ENCODE data around the gene ALDH18A1.
"Not testable (repeated sequence)": the region's sequence is repeated elsewhere in the genome, so short reads cannot be mapped to it uniquely, and the experiment has no call there.

The ALDH18A1 gene

GRCh38 chr10:95656291-95657164 lies at the start of gene ALDH18A1:
TSS of gene ALDH18A1 (minus strand) at chr10:95656711. CDS start at chr10:95653377, 3,334 bp downstream.
- DNase-seq = peak; percentile 97

GRCh38 chr10:95698415-95698814 lies 41.9 kb upstream of the ALDH18A1 start:
- no peak for DNase-seq

- DNase-seq = peak; percentile 18
Measured at GRCh38 chr10:95697429-95697828, 40.9 kb upstream of the ALDH18A1 start.

- no peak for DNase-seq
Measured at GRCh38 chr10:95694665-95695064, 38.2 kb upstream of the ALDH18A1 start.

DNA sequence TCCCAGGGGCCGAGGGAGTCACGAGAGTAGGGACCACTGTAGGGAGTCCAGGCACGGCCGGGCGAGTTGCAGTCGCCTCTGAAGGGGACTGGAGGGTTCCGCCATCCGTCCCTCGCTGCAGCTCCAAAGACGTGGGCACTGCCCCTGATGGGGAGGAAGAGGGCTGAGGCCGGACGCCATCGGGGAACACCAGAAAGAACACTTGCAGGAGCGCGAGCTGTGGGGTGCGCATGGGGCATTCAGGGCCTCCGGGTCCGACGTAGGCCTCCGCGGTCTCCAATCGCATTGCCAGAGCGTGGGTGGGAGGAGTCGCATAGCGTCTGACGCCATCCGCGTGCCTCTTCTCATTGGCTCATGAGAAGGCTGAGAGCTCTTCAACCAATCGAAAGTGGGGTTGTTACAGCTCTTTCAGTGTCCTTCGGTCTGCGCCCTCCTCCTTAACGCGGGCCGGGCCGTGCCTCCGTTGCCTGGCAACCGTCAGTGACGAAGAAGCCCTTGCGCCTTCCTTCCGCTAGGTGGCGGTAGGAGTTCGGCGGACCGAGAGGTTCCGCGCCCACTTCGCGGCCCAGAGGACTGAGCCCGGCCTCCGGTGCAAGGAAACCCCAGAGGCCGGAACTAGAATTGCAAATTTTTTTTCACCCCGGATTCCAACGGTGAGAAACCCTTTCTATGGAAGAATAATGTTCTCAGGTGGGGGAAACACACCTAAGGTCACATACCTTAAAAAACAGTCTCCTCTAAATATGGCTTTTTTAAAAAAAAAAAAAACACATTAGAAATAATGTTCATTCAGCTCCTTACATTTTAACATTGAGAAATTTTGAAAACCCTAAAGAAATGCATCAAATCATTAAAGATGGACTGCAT lies 37.4 kb upstream of the ALDH18A1 start, which contains the start of gene TCTN3:
TCTN3 (minus strand) TSS at position 260 of the 867 bp plus-strand sequence; CDS start at position 232, 28 bp downstream.
- peak; percentile 100 for DNase-seq

DNA sequence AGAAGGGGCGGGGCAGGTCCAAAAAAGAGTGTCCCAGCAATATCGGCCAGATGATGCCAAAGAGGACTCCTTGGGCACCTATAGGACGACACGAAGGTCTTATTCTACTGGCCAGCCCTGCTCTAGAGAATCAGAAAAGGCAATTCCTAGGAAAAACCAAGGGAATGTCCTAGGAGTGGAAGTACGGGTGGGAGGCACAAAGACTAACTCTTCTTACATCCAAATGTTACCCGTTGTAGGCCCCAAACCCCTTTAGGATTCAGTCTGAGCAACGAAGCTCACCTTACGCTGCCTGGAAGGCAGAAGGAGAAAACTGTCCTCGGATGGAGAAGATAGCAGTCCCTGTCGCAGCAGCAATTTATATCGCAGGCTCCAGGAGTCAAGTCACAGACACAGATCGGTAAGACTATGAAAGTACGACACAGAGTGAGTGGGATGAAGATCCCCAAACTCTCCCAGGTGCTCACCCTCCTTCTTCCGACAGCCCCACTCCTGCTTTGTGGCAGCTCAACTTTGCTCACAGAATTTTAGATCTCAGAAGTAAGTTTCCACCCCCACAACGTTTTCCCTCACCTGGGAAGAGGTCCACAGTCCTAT lies 36.7 kb upstream of the ALDH18A1 start:
- peak; percentile 8 for DNase-seq

- peak; percentile 52 for DNase-seq
Measured at GRCh38 chr10:95691281-95691680, 34.8 kb upstream of the ALDH18A1 start.

GRCh38 chr10:95688648-95689047 lies 32.1 kb upstream of the ALDH18A1 start:
- DNase-seq = no peak

GRCh38 chr10:95683966-95684365 lies 27.5 kb upstream of the ALDH18A1 start:
- no peak for DNase-seq

- no peak for DNase-seq
Measured at GRCh38 chr10:95675403-95676116, 19.0 kb upstream of the ALDH18A1 start.

GRCh38 chr10:95674643-95675042 lies 18.1 kb upstream of the ALDH18A1 start:
- no peak for DNase-seq

- DNase-seq = not testable (repeated sequence)
Measured at GRCh38 chr10:95672641-95673040, 16.1 kb upstream of the ALDH18A1 start.

DNA sequence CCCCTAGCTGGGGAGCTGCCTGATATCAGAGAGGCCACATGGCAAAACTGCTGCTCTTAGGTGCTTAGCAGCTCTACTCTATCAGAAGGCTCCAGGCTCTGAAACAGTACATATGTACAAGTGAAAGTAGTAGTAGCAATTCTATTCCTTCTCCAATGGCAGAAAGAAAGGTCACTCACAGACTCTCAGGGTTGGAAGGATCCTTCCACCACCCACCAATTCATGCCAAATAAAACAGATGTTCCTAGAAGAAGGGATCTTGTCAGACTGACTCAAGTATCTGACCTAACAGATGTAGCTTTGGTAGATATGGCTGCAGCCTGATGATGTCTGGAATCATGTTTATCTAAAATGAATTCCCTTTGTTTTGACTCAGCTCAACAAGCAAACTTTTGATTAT lies 8.0 kb upstream of the ALDH18A1 start:
- peak; percentile 95 for DNase-seq

GRCh38 chr10:95663496-95663895 lies 7.0 kb upstream of the ALDH18A1 start:
- DNase-seq = no peak

GRCh38 chr10:95661818-95662217 lies 5.3 kb upstream of the ALDH18A1 start:
- no peak for DNase-seq

DNA sequence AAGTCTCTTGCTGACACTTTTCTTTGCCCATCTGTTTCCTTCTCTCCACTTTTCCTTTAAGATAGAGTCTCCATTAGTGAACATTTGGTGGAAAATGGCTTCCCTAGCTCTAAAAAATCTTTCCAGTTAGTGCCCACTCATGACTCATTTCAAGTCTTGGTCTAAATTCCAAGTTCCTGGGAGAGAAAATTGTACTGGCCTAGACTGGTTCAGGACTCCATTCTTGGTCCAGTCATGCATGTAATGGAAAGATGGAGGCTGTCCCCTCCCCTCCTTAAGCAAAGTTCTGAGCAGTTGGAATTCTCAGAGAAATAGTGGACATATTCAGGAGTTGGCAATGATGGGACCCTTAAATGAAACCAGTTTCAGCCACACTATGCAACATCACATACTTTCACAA lies 3.8 kb upstream of the ALDH18A1 start:
- DNase-seq = no peak

DNA sequence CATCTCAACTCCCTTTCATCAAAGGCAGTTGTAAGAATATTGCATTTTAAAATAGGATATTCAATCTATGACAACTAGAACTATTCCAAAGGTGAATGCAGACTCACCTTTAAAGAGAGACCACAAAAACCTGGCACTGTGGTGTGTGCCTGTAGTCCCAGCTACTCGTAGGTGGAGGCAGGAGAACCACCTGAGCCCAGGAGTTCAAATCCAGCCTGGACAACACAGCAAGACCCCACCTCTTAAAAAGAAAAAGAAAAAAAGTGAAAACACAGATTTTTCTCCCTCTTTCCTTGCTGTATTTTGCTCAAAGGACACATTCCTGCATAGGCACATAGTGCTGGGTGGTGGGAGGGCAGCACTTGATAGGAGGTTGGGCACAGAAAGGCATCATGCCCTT lies 739 bp upstream of the ALDH18A1 start:
- no peak for DNase-seq

GRCh38 chr10:95655571-95656290 lies 780 bp downstream of the ALDH18A1 start:
- DNase-seq = peak; percentile 62

DNA sequence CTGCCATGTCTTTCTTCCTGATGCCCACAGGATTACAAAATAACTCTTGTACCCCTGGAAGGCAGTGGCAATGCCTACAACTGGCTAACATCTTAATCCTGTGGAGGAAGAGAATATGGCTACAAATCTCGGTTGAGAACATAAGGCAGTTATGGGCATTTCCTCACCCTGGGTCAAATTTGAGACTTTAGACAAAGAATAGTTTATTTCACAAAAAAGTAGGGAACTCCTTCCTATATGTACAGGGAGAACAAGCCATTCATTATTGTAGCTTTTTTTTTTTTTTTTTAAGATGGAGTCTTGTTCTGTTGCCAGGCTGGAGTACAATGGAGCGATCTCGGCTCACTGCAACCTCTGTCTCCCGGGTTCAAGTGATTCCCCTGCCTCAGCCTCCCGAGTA lies 2.6 kb downstream of the ALDH18A1 start:
- no peak for DNase-seq

DNA sequence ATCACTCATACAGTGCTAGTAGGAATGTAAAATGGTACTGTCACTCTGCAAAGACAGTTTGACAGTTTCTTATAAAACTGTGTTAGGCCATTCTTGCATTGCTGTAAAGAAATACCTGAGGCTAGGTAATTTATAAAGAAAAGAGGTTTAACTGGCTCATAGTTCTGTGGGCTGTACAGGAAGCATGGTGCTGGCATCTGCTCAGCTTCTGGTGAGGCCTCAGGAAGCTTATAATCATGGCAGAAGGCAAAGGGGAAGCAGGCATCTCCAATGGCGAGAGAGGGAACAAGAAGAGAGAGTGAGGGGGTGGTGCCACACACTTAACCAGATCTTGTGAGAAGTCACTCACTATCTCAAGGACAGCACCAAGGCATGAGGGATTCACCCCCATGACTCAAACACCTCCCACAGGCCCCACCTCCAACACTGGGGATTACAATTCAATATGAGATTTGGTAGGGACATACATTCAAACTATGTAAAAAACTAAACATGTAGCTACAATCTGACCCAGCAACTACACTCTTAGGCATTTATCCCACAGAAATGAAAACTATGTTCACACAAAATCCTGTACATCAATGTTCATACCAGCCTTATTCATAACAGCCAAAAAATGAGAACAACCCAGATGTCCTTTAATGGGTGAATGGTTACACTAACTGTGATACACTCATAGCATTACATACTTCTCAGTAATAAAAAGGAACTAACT lies 5.0 kb downstream of the ALDH18A1 start:
- no peak for DNase-seq

GRCh38 chr10:95650232-95650631 lies 6.3 kb downstream of the ALDH18A1 start:
- DNase-seq = no peak

All from hematopoietic multipotent progenitor cell treated with erythropoietin and hydrocortisone succinate and interleukin-3 and kit ligand, for 6 days (in vitro differentiated cells).